ENCODE data around the gene ABI1.

The ABI1 gene

DNA sequence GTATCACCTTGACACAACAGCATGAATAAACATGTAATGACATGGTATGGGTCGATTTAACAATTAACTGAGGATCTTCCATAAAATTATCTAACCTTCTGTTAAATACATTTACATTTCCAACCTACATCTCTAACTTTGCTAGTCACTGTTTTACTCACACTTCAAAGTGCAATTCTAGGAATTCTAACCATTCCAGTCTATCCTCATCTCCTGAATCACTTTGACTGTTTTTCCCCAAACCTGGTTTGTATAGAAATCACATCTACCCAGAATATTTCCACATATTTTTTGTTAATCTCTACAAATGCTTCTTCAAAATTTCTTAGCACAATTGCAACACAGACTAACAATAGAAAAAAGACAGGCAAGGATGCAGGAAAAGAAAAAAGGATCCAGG is 6.2 kb downstream of the ABI1 start:
- DNase-seq: no peak

DNA sequence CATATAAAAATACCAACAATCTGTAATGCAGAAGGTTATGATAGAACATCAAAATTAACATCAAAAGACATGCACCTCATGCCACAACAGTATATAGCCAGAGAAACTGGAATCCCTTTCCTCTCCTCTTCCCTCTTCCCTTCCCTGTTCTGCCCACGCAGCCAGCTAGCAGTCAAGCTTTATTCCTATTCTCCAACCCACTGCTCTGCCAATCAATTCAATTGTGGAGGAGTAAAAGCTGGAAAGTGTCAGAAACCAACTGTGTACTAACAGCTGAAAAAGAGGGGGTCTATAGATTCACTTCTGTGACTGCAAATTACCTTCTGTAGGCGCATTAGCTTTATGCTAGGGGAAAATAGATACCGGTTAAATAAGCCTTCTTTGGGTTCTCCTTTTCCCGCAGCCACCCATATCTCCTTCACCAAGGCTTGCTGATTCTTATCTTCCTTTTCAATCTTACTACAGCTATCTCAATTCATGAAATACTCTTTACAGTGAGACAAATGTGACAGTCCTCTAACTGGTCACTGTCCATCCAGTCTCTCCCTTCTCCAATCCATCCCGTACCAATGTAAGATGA is 16.3 kb downstream of the ABI1 start:
- no peak for DNase-seq

- DNase-seq: no peak
Observed at GRCh38 chr10:26843736-26844135, 17.0 kb downstream of the ABI1 start.

GRCh38 chr10:26841733-26842317 is 18.9 kb downstream of the ABI1 start:
- no peak for DNase-seq

- DNase-seq: no peak
Observed at GRCh38 chr10:26840938-26841732, 19.6 kb downstream of the ABI1 start.

DNA sequence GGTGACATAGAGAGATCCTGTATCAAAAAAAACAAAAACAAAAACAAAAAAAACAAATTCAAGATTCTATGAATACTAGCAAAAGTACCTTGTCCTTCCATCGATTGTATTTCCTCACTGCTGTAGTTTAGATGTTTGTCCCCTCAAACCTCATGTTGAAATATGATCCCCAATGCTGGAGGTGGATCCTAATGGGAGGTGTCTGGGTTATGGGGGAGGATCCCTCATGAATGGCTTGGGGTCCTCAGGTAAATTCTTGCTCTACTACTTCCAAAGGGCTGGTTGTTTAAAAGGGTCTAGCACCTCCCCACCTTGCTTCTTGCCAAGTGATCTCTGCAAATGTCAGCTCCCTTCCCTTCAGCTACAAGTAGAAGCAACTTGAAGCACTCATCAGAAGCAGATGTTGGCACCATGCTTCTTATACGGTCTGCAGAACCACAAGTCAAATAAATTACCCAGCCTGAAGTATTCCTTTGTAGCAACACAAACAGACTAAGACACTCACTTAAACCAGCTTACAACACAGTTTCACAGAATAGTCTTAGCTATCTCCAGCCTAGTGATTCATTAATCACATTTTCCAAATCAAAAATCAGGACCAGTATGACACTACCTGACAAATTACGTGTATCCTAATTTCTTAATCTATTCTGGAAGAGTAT is 20.7 kb downstream of the ABI1 start:
- DNase-seq: no peak

- no peak for DNase-seq
Observed at GRCh38 chr10:26837139-26837538, 23.6 kb downstream of the ABI1 start.

DNA sequence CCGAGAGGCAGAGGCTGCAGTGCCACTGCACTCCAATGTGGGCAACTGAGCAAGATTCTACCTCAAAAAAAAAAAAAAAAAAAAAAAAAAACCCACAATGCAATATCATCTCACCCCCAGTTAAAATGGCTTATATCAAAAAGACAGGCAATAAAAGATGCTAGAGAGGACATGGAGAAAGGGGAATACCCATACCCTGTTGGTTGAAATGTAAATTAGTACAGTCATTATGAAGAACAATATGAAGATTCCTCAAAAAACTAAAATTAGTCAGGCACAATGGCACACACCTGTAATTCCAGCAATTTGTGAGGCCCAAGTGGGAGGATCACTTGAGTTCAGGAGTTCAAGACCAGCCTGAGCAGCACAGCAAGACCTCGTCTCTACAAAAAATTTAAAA is 25.7 kb downstream of the ABI1 start:
- no peak for DNase-seq

DNA sequence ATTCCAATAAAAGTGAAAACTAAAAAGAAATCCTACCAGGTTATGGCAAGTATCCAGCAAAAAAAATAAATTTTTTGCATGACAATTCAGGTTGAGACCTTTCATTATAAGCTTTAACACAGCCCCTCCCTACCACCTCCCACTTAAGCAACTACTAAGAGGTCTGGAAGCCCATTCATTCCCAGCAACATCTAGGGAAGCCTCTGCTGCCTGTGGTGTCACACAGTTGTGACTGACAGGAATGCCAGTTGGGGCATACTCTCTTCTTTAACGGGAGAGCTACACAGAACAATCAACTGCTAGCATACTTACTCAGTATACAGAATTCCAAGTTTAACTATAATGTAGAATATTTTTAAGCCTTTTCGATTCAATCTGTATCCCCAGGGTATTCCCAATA is 27.8 kb downstream of the ABI1 start:
- no peak for DNase-seq

- DNase-seq: no peak
Observed at GRCh38 chr10:26831936-26832335, 28.8 kb downstream of the ABI1 start.

DNA sequence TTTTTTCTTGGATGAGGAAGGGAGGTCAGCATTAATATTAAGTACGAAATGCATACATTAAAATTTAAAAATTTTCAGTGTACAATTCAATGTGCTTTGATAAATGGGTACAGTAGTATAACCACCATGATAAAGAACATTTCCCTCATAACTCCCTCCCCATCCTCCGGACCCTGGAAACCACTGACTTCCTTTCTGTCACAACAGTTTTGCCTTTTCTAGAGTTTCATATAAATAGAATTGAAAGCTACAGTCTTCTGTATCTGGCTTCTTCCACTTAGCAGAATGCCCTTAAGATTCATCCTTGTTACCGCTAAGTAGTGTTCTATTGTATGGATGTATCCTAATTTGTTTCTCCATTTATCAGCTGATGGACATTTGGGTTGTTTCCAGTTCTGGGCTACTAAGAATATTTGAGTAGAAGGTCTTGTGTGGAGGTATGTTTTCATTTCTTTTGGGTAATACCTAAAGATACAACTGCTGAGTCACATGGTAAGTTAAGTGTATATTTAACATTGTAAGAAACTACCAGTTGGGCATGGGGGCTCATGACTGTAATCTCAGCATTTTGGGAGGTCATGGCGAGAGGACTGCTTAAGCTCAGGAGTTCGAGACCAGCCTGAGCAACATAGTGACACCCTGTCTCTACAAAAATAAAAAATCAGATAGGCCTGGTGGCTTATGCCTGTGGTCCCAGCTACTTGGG is 30.8 kb downstream of the ABI1 start:
- DNase-seq: no peak

- DNase-seq: no peak
Observed at GRCh38 chr10:26824015-26824690, 36.6 kb downstream of the ABI1 start.

DNA sequence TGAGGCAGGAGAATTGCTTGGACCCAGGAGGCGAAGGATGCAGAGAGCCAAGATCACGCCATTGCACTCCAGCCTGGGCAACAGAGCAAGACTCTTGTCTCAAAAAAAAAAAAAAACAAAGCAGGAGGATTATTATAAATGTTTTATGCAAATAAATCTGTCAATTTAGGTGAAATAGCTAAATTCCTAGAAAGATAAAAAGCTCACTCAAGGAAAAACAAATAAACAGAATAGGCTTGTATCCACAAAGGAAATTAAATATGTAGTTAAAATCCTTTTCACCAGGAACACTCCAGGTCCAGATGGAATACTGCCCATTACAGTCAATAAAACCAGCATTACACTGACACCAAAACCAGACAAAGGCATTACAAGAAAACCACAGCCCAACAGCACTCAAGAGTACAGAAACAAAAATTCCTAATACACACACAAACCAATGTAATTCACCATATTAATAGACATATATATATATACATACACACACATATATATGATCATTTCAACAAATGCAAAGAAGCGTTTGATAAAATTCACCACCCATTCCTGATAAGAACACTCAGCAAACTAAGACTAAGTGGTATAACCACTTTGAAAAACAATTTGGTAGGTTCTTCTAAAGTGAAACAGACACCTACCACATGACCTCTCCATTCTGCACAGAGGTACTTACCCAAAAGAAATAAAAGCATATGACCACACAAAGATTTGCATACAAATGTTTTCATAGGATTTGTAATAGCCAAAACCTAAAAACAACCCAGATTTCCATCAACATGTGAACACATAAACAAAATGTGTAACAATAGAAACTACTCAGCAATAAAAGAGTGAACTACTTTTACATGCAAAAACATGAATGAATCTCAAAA is 38.8 kb downstream of the ABI1 start:
- DNase-seq: no peak

GRCh38 chr10:26815500-26815899 is 45.3 kb downstream of the ABI1 start:
- no peak for DNase-seq

DNA sequence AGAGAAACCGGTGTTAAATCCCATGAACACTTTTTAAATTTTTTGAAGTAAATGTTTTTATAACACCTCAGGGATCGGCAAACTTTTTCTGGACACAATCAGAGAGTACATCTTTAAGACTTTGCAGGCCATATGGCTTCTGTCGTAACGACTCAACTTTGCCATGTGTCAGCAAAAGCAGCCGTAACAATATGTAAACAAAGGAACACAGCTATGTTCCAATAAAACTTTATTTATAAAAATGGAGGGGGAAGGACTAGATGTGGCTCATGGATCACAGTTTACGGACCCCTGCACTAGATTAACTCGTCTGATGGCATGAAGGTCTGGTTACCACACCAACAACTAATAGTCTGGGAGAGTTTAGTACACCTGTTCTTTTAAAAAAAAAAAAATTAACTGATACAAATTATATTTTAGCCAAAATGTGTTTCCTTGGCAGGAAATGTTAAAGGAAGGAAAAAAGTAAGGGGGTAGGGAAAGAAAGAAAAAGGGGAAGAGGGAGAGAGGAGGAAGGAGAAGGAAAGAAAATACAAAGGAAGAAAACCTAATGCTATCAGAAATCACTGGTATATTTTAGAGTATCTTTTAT is 50.2 kb downstream of the ABI1 start:
- no peak for DNase-seq

GRCh38 chr10:26809973-26810372 is 50.8 kb downstream of the ABI1 start:
- DNase-seq: no peak

DNA sequence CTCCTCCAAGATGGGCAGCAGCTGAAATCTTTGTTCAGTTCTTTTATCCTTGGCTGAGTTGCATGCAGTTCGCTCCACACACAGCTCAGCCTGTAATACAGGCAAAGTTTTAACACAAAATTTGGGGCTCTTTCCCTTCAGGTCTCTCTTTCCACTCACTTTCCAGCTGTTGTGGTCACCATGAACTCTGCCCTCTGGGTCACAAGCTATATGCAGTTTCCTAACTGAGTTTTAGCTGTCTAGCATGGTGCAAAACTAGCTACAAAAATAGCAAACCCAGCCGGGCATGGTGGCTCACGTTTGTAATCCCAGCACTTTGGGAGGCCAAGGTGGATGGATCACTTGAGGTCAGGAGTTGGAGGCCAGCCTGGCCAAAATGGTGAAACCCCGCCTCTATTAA is 53.2 kb downstream of the ABI1 start:
- no peak for DNase-seq

DNA sequence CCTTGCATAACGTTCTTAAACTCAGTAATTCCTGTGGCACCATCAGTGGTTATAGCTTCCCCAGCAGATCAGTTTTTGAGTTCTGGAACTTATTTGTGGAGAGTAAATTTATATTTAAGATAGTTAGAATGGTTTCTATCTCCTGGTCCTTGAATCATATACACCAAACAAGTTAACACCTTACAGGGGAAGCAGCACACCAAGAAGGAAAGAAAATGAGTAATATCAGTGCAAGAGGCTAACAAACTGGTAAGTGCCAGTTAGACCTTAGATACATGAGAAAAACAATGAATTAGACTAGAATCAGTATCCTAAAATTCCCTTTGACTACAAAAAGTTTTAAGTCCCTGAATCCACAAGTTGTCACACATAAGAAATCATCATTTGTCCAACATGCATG is 54.2 kb downstream of the ABI1 start:
- no peak for DNase-seq

GRCh38 chr10:26805567-26806245 is 55.1 kb downstream of the ABI1 start:
- DNase-seq: no peak
